ENCODE measurements around the gene FBXL4.

Gene FBXL4

GRCh38 chr6:98836025-98836961, 111.5 kb downstream of the FBXL4 start (continued):
- TF ChIP-seq, protein P1, sequence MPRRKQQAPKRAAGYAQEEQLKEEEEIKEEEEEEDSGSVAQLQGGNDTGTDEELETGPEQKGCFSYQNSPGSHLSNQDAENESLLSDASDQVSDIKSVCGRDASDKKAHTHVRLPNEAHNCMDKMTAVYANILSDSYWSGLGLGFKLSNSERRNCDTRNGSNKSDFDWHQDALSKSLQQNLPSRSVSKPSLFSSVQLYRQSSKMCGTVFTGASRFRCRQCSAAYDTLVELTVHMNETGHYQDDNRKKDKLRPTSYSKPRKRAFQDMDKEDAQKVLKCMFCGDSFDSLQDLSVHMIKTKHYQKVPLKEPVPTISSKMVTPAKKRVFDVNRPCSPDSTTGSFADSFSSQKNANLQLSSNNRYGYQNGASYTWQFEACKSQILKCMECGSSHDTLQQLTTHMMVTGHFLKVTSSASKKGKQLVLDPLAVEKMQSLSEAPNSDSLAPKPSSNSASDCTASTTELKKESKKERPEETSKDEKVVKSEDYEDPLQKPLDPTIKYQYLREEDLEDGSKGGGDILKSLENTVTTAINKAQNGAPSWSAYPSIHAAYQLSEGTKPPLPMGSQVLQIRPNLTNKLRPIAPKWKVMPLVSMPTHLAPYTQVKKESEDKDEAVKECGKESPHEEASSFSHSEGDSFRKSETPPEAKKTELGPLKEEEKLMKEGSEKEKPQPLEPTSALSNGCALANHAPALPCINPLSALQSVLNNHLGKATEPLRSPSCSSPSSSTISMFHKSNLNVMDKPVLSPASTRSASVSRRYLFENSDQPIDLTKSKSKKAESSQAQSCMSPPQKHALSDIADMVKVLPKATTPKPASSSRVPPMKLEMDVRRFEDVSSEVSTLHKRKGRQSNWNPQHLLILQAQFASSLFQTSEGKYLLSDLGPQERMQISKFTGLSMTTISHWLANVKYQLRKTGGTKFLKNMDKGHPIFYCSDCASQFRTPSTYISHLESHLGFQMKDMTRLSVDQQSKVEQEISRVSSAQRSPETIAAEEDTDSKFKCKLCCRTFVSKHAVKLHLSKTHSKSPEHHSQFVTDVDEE (CRISPR knock-in tag; IDR thresholded peaks at IDR 0.05) = no peak
- TF ChIP-seq PPARA (CRISPR knock-in tag; IDR thresholded peaks at IDR 0.05; ENCODE audit: borderline replicate concordance) (no peak), BACH2 (CRISPR knock-in tag; IDR thresholded peaks at IDR 0.05; ENCODE audit: borderline replicate concordance) (no peak), ISL1 (CRISPR knock-in tag; IDR thresholded peaks at IDR 0.05) (no peak)

GRCh38 chr6:98835149-98836024, 112.4 kb downstream of the FBXL4 start:
- peak; percentile 2; the same call in 1 of the 3 replicates for ATAC-seq
- TF ChIP-seq ZFP30 (CRISPR knock-in tag; IDR thresholded peaks at IDR 0.05) (no peak), ARNTL (CRISPR knock-in tag; IDR thresholded peaks at IDR 0.05; ENCODE audit: borderline replicate concordance, low read depth) (no peak), CREB5 (CRISPR knock-in tag; IDR thresholded peaks at IDR 0.05; ENCODE audit: low read depth) (no peak)

DNA sequence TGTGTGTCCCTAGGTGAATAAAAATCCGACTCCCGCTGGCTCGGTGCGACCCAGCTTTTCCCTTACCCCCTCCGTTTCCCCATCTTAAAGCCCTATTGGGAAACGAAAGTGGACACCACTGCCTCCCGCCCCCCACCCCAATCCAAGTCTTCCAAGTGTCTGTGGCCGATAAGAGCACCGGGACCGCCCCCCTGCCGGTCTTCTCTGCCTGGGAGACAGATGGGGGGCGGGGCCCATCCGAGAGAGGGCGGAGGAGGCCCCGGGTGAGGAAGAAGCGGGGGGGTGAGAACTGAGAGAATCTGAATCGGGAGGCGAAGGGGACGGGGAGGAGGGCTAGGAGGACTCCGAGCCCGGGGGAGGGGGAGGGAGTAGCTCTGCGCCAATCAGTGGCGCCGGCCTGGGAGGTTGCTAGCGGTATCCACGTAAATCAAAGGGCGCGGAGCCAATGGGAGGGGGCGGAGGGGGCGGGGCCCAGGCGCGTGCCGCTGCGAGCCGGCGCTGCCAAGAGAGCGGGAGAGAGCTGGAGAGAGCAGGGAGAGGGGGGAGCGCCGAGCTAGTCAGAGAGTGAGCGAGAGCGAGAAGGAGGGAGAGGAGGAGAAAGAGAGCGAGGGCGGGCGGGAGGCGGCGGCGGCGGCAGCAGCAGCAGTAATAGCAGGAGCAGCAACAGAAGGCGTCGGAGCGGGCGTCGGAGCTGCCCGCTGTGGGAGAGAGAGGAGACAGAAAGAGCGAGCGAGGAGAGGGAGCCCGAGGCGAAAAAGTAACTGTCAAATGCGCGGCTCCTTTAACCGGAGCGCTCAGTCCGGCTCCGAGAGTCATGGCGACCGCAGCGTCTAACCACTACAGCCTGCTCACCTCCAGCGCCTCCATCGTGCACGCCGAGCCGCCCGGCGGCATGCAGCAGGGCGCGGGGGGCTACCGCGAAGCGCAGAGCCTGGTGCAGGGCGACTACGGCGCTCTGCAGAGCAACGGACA, 113.4 kb downstream of the FBXL4 start, which contains the start of gene POU3F2:
Gene POU3F2, plus strand, starts transcription at position 515 of the 972 bp plus-strand sequence. Its CDS starts 300 bp downstream, at position 815.
- TF ChIP-seq PPARA (CRISPR knock-in tag; IDR thresholded peaks at IDR 0.05; ENCODE audit: borderline replicate concordance) (no peak), ZNF565 (CRISPR knock-in tag; conservative IDR thresholded peaks at IDR 0.05; ENCODE audit: low read depth) (no peak), ZFP30 (CRISPR knock-in tag; IDR thresholded peaks at IDR 0.05) (no peak), GLIS3 (CRISPR knock-in tag; IDR thresholded peaks at IDR 0.05) (no peak)

DNA sequence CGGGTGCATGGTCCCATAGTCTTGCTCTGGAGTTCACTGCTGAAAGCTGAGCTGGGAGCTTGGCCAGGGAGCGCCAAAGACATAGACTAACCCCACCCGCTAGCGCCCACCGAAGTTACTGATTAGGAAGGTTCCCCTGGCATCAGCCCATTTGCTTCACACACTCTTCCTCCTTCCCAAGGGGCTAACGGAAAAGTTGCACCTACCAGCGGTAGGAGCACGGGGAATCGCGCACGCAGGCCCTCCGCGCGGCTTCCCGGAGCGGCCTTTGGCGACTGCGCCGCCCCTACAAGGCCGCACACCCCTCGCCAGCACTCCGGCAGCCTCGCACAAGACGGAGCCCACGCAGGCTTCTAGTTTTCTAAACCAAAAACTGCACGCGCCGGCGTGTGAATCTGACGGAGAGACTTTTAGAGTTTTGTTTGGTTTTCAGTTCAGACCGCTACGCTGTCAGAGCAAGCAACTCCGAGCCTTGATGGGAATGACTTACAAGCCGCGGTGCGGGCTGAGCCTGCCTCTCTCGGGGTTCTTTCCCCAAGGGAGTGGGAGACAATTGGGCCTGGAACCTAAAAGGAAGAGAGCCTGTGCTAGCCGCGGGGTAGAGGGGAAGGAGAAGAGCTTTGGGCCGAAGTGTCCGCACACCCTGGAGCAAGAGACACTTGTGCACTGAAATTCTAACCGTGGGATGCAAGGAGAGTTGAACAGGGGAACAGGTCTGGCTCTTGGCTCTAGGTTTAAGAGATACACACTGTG, 114.3 kb downstream of the FBXL4 start:
- ATAC-seq = peak; percentile 50
- no peak for TF ChIP-seq TOX (CRISPR knock-in tag; IDR thresholded peaks at IDR 0.05; ENCODE audit: borderline replicate concordance)
- no peak for TF ChIP-seq CSDC2 (CRISPR knock-in tag; IDR thresholded peaks at IDR 0.05)
- TF ChIP-seq, protein P1 (CRISPR knock-in tag; IDR thresholded peaks at IDR 0.05) = no peak
- no peak for TF ChIP-seq ESRRG (CRISPR knock-in tag; IDR thresholded peaks at IDR 0.05)
- no peak for TF ChIP-seq ZFP30 (CRISPR knock-in tag; IDR thresholded peaks at IDR 0.05)
- TF ChIP-seq SNAI2 (CRISPR knock-in tag; IDR thresholded peaks at IDR 0.05) = no peak
- TF ChIP-seq ARNTL (CRISPR knock-in tag; IDR thresholded peaks at IDR 0.05; ENCODE audit: borderline replicate concordance, low read depth) = no peak
- no peak for TF ChIP-seq TCF4 (CRISPR knock-in tag; IDR thresholded peaks at IDR 0.05; ENCODE audit: borderline replicate concordance)
- TF ChIP-seq ZFP3 (CRISPR knock-in tag; IDR thresholded peaks at IDR 0.05) = no peak
- no peak for TF ChIP-seq ZC3H10 (CRISPR knock-in tag; IDR thresholded peaks at IDR 0.05)
- TF ChIP-seq, protein P2, sequence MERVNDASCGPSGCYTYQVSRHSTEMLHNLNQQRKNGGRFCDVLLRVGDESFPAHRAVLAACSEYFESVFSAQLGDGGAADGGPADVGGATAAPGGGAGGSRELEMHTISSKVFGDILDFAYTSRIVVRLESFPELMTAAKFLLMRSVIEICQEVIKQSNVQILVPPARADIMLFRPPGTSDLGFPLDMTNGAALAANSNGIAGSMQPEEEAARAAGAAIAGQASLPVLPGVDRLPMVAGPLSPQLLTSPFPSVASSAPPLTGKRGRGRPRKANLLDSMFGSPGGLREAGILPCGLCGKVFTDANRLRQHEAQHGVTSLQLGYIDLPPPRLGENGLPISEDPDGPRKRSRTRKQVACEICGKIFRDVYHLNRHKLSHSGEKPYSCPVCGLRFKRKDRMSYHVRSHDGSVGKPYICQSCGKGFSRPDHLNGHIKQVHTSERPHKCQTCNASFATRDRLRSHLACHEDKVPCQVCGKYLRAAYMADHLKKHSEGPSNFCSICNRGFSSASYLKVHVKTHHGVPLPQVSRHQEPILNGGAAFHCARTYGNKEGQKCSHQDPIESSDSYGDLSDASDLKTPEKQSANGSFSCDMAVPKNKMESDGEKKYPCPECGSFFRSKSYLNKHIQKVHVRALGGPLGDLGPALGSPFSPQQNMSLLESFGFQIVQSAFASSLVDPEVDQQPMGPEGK (CRISPR knock-in tag; IDR thresholded peaks at IDR 0.05; ENCODE audit: borderline replicate concordance) = no peak
- no peak for TF ChIP-seq ISL1 (CRISPR knock-in tag; IDR thresholded peaks at IDR 0.05)
- no peak for TF ChIP-seq PPARA (CRISPR knock-in tag; IDR thresholded peaks at IDR 0.05; ENCODE audit: borderline replicate concordance)
- TF ChIP-seq, protein P3, sequence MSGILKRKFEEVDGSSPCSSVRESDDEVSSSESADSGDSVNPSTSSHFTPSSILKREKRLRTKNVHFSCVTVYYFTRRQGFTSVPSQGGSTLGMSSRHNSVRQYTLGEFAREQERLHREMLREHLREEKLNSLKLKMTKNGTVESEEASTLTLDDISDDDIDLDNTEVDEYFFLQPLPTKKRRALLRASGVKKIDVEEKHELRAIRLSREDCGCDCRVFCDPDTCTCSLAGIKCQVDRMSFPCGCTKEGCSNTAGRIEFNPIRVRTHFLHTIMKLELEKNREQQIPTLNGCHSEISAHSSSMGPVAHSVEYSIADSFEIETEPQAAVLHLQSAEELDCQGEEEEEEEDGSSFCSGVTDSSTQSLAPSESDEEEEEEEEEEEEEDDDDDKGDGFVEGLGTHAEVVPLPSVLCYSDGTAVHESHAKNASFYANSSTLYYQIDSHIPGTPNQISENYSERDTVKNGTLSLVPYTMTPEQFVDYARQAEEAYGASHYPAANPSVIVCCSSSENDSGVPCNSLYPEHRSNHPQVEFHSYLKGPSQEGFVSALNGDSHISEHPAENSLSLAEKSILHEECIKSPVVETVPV (CRISPR knock-in tag; IDR thresholded peaks at IDR 0.05) = no peak
- no peak for TF ChIP-seq ZNF565 (CRISPR knock-in tag; conservative IDR thresholded peaks at IDR 0.05; ENCODE audit: low read depth)

More for the DNA sequence above, 113.4 kb downstream of the FBXL4 start, which contains the start of gene POU3F2:
- ATAC-seq = peak; percentile 78
